Caco-2 (cell line): ENCODE measurements around the gene CFAP20. TPM values are rescaled to one million over a fixed set of nuclear protein-coding genes. Genes with fewer than 3 reads are reported as not detected.

ENCODE experiments used
- BruUV-seq: library from RNA; stranded (reverse); fragments of 400-500 nt; replicated peaks from 2 replicates; lab custom pipeline; 2021; lab: Mats Ljungman, UMichigan
- CTCF ChIA-PET: fragments of 300-600 bp; sonication (Branson Sonifier 250); formaldehyde crosslinking; loops from one replicate; lab custom pipeline; 2022; ENCODE audit warnings: antibody characterized with exemption; lab: Charles Lee
- POLR2A ChIA-PET: fragments of 300-600 bp; sonication (Branson Sonifier 250); formaldehyde crosslinking; loops from one replicate; lab custom pipeline; 2022; ENCODE audit warnings: antibody characterized with exemption; lab: Charles Lee
- DNase-seq, 2 experiments: peaks; one replicate each; pipeline versions ENCODE4 v3.0.0 to v3.0.0-alpha.2; 2020 to 2022
- H3K27me3 ChIP-seq: replicated peaks from 2 replicates; pipeline ENCODE4 v1.6.0; 2011; ENCODE audit warnings: low read length; ENCODE audit not compliant: control insufficient read depth, insufficient read depth
- H3K36me3 ChIP-seq: 2 replicates; pipeline ENCODE4 v1.5.1; 2011; ENCODE audit warnings: low read length; ENCODE audit not compliant: control insufficient read depth, insufficient read depth
- H3K4me1 ChIP-seq: fragments of 250-450 bp; sonication (Bioruptor Pico); 2 replicates; pipeline ENCODE4 v1.5.1; 2020; ENCODE audit warnings: mild to moderate bottlenecking
- H3K4me3 ChIP-seq: 2 replicates; pipeline ENCODE4 v1.5.1; 2011; ENCODE audit warnings: low read depth, mild to moderate bottlenecking, control low read depth, low read length
- H3K9me3 ChIP-seq: fragments of 250-450 bp; sonication (Bioruptor Pico); 2 replicates; pipeline ENCODE4 v1.5.1; 2020; ENCODE audit warnings: mild to moderate bottlenecking, moderate library complexity
- H3K27ac Mint-ChIP-seq: one replicate; pipeline ENCODE4 v1.8.0; 2022; ENCODE audit warnings: mixed read lengths; ENCODE audit not compliant: unreplicated experiment
- H3K27me3 Mint-ChIP-seq: one replicate; pipeline ENCODE4 v1.8.0; 2022; ENCODE audit warnings: mixed read lengths; ENCODE audit not compliant: insufficient read depth, unreplicated experiment
- H3K36me3 Mint-ChIP-seq: one replicate; pipeline ENCODE4 v1.8.0; 2022; ENCODE audit warnings: mild to moderate bottlenecking, mixed read lengths; ENCODE audit not compliant: insufficient read depth, unreplicated experiment
- H3K4me1 Mint-ChIP-seq: one replicate; pipeline ENCODE4 v1.8.0; 2022; ENCODE audit warnings: low read depth, mixed read lengths; ENCODE audit not compliant: unreplicated experiment
- H3K4me3 Mint-ChIP-seq: one replicate; pipeline ENCODE4 v1.8.0; 2022; ENCODE audit warnings: mild to moderate bottlenecking, moderate library complexity, mixed read lengths; ENCODE audit not compliant: unreplicated experiment
- H3K9me3 Mint-ChIP-seq: one replicate; pipeline ENCODE4 v1.8.0; 2022; ENCODE audit warnings: mixed read lengths; ENCODE audit not compliant: unreplicated experiment
- intact Hi-C: fragments of 100-400 bp; cut with micrococcal nuclease; formaldehyde crosslinking; loops from one replicate; pipeline ENCODE4 v1.10.0; 2022; ENCODE audit not compliant: unreplicated experiment
- total RNA-seq: library from RNA; stranded (reverse); gene quantifications from 2 replicates; pipeline ENCODE4 v1.2.3, GENCODE V29; 2022
- TF ChIP-seq, protein P1 (sequence below), 2 experiments: fragments of 200-600 bp in 1 of 2; IDR thresholded peaks; 1 replicate in 1 of 2; 2 replicates in 1 of 2; pipeline versions ENCODE4 v1.5.1 to v1.8.0; 2011 to 2022; ENCODE audit warnings: antibody characterized with exemption in 1 of 2, control low read depth in 1 of 2, inconsistent platforms in 1 of 2, low read depth in 1 of 2, low read length in 1 of 2, mild to moderate bottlenecking in 1 of 2, moderate library complexity in 1 of 2; ENCODE audit not compliant: insufficient read depth in 1 of 2, severe bottlenecking in 1 of 2, unreplicated experiment in 1 of 2

The CFAP20 gene
- total RNA-seq, 1 experiment from 2014 or later: 73.2 TPM

DNA sequence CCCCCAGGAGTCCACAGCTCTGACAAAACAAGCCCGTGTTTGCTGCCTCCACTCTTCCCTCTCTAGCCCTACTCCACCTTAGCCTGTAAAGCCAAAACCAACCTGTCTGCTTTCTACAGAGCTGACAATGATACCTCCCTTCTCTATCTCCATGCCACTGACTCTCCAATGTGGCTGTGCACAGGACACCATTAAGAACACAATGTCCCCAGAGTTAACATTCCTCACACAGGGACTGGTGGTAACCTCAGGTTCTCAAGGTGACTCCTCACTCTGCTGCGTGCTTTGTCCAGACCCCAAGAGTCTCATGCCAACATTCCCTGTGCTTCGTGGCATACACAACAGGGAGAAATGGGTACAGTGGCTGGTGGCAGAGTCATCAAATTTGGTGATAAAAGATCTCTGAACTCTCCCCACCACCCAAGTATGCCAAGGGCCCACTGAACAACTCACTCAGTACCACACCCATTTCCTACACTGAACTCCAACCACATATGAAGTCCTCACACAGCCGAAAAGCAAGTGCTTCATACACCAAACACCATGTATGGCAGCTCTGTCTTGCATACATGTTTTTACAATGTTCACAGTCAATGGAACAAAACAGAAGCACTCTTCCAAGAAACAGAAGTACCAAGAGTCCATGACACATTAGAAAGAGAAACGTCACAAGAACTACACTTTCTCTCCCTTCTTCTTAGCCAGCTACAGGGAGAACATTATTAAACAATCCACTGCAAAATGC, 47.6 kb upstream of the CFAP20 start:
- H3K36me3 ChIP-seq: peaks cover 2% of the 10 kb centered on the region; the same call in 1 of the 2 replicates
- POLR2A ChIA-PET: no interaction called here
- H3K27ac Mint-ChIP-seq: no peak overlapping the region

DNA sequence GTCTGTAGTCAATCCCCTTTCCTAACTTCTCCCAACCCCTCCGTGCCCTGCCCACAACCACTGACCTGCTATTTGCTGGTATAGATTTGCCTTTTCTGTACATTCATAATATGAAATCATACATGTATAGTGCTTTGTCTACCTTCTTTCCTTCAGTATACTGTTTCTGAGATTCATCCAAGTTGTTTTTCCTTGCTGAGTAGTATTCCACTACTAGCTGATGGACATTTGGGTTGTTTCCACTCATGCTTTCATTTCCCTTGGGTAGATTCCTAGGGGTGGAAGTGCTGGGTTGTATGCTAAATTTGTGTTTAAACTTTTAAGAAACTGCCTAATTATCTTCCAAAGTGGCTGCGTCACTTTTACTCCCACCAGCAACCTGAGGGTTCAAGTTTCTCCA, 41.0 kb upstream of the CFAP20 start:
- no peak overlapping the region for H3K4me3 Mint-ChIP-seq
- no peaks in the 10 kb centered on the region for H3K9me3 Mint-ChIP-seq
- TF ChIP-seq, protein P1, sequence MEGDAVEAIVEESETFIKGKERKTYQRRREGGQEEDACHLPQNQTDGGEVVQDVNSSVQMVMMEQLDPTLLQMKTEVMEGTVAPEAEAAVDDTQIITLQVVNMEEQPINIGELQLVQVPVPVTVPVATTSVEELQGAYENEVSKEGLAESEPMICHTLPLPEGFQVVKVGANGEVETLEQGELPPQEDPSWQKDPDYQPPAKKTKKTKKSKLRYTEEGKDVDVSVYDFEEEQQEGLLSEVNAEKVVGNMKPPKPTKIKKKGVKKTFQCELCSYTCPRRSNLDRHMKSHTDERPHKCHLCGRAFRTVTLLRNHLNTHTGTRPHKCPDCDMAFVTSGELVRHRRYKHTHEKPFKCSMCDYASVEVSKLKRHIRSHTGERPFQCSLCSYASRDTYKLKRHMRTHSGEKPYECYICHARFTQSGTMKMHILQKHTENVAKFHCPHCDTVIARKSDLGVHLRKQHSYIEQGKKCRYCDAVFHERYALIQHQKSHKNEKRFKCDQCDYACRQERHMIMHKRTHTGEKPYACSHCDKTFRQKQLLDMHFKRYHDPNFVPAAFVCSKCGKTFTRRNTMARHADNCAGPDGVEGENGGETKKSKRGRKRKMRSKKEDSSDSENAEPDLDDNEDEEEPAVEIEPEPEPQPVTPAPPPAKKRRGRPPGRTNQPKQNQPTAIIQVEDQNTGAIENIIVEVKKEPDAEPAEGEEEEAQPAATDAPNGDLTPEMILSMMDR (IDR thresholded peaks at IDR 0.05; ENCODE audit: insufficient read depth in 1 of 2, low read depth in 1 of 2, low read length in 1 of 2, severe bottlenecking in 1 of 2, unreplicated experiment in 1 of 2): no peak
- H3K27me3 ChIP-seq: no peaks in the 10 kb centered on the region
- peaks cover 93% of the 10 kb centered on the region for H3K36me3 Mint-ChIP-seq
- no peaks in the 10 kb centered on the region for H3K9me3 ChIP-seq
- DNase-seq: no peak
- H3K36me3 ChIP-seq: peaks cover 8% of the 10 kb centered on the region
- no peak overlapping the region for H3K27ac Mint-ChIP-seq
- intact Hi-C loops: no loop called here
- no TSS peak for BruUV-seq
- ChIA-PET CTCF (no interaction called here), POLR2A (no interaction called here)
- no peaks in the 10 kb centered on the region for H3K27me3 Mint-ChIP-seq
- no peaks in the 10 kb centered on the region for H3K4me1 ChIP-seq
- no peak overlapping the region for H3K4me3 ChIP-seq
- H3K4me1 Mint-ChIP-seq: no peaks in the 10 kb centered on the region

More for the DNA sequence above, 47.6 kb upstream of the CFAP20 start:
- CTCF ChIA-PET: no interaction called here
- DNase-seq: no peak
- H3K9me3 Mint-ChIP-seq: no peaks in the 10 kb centered on the region
- H3K4me3 Mint-ChIP-seq: no peak overlapping the region
- H3K4me1 Mint-ChIP-seq: no peaks in the 10 kb centered on the region
- H3K27me3 ChIP-seq: no peaks in the 10 kb centered on the region
- peaks cover 91% of the 10 kb centered on the region for H3K36me3 Mint-ChIP-seq
- no TSS peak for BruUV-seq
- no peaks in the 10 kb centered on the region for H3K4me1 ChIP-seq
- H3K9me3 ChIP-seq: no peaks in the 10 kb centered on the region
- no peak overlapping the region for H3K4me3 ChIP-seq
- H3K27me3 Mint-ChIP-seq: no peaks in the 10 kb centered on the region
- TF ChIP-seq, protein P1 (IDR thresholded peaks at IDR 0.05; ENCODE audit: insufficient read depth in 1 of 2, low read depth in 1 of 2, low read length in 1 of 2, severe bottlenecking in 1 of 2, unreplicated experiment in 1 of 2): no peak
- intact Hi-C loops: no loop called here

DNA sequence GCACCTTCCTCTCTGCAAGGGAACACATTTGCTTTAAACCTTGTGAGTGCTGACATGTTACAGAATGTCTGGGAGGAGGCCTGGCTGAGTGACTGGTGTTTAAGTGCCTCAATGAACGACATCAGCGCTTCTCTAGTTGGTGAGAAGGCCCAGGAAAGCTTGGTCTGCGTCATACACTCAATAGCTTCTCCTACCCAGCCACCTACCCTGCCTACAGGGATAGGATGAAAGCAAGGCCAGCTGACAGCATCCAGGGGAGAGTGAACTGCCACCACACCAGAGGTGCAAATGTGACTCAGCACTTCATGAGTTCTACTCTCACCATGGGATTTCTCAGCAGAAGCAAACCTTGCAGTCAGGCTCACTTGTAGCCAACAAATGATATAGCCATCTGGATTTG, 31.7 kb upstream of the CFAP20 start:
- POLR2A ChIA-PET: no interaction called here
- Mint-ChIP-seq H3K9me3 (no peaks in the 10 kb centered on the region), H3K4me1 (no peaks in the 10 kb centered on the region), H3K4me3 (no peak overlapping the region), H3K27ac (no peak overlapping the region), H3K27me3 (no peaks in the 10 kb centered on the region), H3K36me3 (peaks cover 62% of the 10 kb centered on the region)
- no peak overlapping the region for H3K4me3 ChIP-seq
- H3K36me3 ChIP-seq: peaks cover 4% of the 10 kb centered on the region
- no peaks in the 10 kb centered on the region for H3K9me3 ChIP-seq
- TF ChIP-seq, protein P1 (IDR thresholded peaks at IDR 0.05; ENCODE audit: insufficient read depth in 1 of 2, low read depth in 1 of 2, low read length in 1 of 2, severe bottlenecking in 1 of 2, unreplicated experiment in 1 of 2): no peak
- no TSS peak for BruUV-seq
- intact Hi-C loops: no loop called here
- DNase-seq: no peak
- H3K4me1 ChIP-seq: no peaks in the 10 kb centered on the region
- no peaks in the 10 kb centered on the region for H3K27me3 ChIP-seq
- CTCF ChIA-PET: no interaction called here
